Activated CD8-positive, alpha-beta memory T cell treated with anti-CD3 and anti-CD28 coated beads, Interleukin-2, amount 50 U/mL, for 1 hour (primary cell): ENCODE measurements around the gene SCAANT1.

ENCODE experiments used
- DNase-seq: peaks from one replicate; pipeline ENCODE4 v3.0.0-alpha.2; 2020; ENCODE audit errors: extremely low read depth

SCAANT1 gene

GRCh38 chr3:63911873-63912767, at the start of gene SCAANT1:
SCAANT1 (minus strand) TSS chr3:63912383.
- peak; percentile 72 for DNase-seq

GRCh38 chr3:63961891-63962290, 49.7 kb upstream of the SCAANT1 start:
- DNase-seq, result no peak

- no peak for DNase-seq
Measured at GRCh38 chr3:63960048-63960711, 48.0 kb upstream of the SCAANT1 start.

GRCh38 chr3:63959146-63959545, 47.0 kb upstream of the SCAANT1 start:
- DNase-seq, result no peak

GRCh38 chr3:63955830-63956545, 43.8 kb upstream of the SCAANT1 start:
- DNase-seq, result no peak

GRCh38 chr3:63955036-63955650, 43.0 kb upstream of the SCAANT1 start:
- DNase-seq, result no peak

- DNase-seq, result no peak
Measured at GRCh38 chr3:63954182-63954581, 42.0 kb upstream of the SCAANT1 start.

- no peak for DNase-seq
Measured at GRCh38 chr3:63952248-63952594, 40.0 kb upstream of the SCAANT1 start.

GRCh38 chr3:63951492-63952247, 39.5 kb upstream of the SCAANT1 start:
- DNase-seq, result no peak

- no peak for DNase-seq
Measured at GRCh38 chr3:63950698-63951097, 38.5 kb upstream of the SCAANT1 start.

- no peak for DNase-seq
Measured at GRCh38 chr3:63949005-63949404, 36.8 kb upstream of the SCAANT1 start.

GRCh38 chr3:63947594-63947993, 35.4 kb upstream of the SCAANT1 start:
- no peak for DNase-seq

- DNase-seq, result no peak
Measured at GRCh38 chr3:63946753-63947152, 34.6 kb upstream of the SCAANT1 start.

- no peak for DNase-seq
Measured at GRCh38 chr3:63945558-63946096, 33.4 kb upstream of the SCAANT1 start.

- DNase-seq, result no peak
Measured at GRCh38 chr3:63943678-63944077, 31.5 kb upstream of the SCAANT1 start.

- DNase-seq, result no peak
Measured at GRCh38 chr3:63942528-63942927, 30.3 kb upstream of the SCAANT1 start.

- DNase-seq, result no peak
Measured at GRCh38 chr3:63940389-63940757, 28.2 kb upstream of the SCAANT1 start.

GRCh38 chr3:63937661-63938651, 25.8 kb upstream of the SCAANT1 start:
- DNase-seq, result no peak

- no peak for DNase-seq
Measured at GRCh38 chr3:63936925-63937324, 24.7 kb upstream of the SCAANT1 start.
